Measurements from ENCODE around the gene NFATC2. TPM values are rescaled to one million over a fixed set of nuclear protein-coding genes. Genes with fewer than 3 reads are reported as not detected.

NFATC2 gene
- total and polyA plus RNA-seq, 2 of the 8 experiments (the other 6 are each of a cell fraction or from before 2014, with no cell fraction given) = 0.27 to 0.91 TPM

GRCh38 chr20:51467956-51468626, 74.4 kb downstream of the NFATC2 start:
- Histone ChIP-seq H2BK20ac (ENCODE audit: low read length) (no peak overlapping the region), H3K27ac (ENCODE audit: low read depth, low read length) (no peak overlapping the region), H3K23me2 (ENCODE audit: low read depth, low read length) (no peaks in the 10 kb centered on the region), H3K79me2 (ENCODE audit: control insufficient read depth in 1 of 2, insufficient read depth in 2 of 2, low read length in 2 of 2) (no peaks in the 10 kb centered on the region), H4K8ac (ENCODE audit: extremely low read depth, insufficient read depth, low read length) (no peak overlapping the region), H3K9me3 (ENCODE audit: insufficient read depth in 2 of 2, low read depth in 1 of 2, low read length in 1 of 2) (no peaks in the 10 kb centered on the region), H3K27me3 (replicated peaks in 1 of 4; ENCODE audit: control insufficient read depth in 3 of 4, extremely low read depth in 1 of 4, insufficient read depth in 3 of 4, low read length in 3 of 4) (no peaks in the 10 kb centered on the region), H3K36me3 (ENCODE audit: control insufficient read depth in 2 of 4, insufficient read depth in 4 of 4, low read length in 3 of 4) (no peaks in the 10 kb centered on the region), H3K4me2 (ENCODE audit: insufficient read depth in 1 of 2, low read depth in 2 of 2, low read length in 2 of 2) (no peak overlapping the region), H3K14ac (ENCODE audit: insufficient read length) (no peak overlapping the region), H2BK5ac (ENCODE audit: low read depth, low read length) (no peak overlapping the region), H4K5ac (ENCODE audit: insufficient read length, low read depth, low read length) (no peak overlapping the region), H3K18ac (ENCODE audit: extremely low read depth, low read length) (no peak overlapping the region), H2BK15ac (ENCODE audit: low read length) (no peak overlapping the region; the same call in 1 of the 2 replicates), H2AK5ac (ENCODE audit: low read depth, low read length) (no peak overlapping the region), H4K20me1 (replicated peaks in 1 of 2; ENCODE audit: control insufficient read depth in 1 of 2, insufficient read depth in 2 of 2, low read length in 2 of 2) (peaks cover 0 to 2% of the 10 kb centered on the region in 2 experiments), H3K4ac (replicated peaks; ENCODE audit: insufficient read length, low read depth, low read length) (no peak overlapping the region), H2BK120ac (replicated peaks; ENCODE audit: low read depth, low read length) (no peak overlapping the region), H3K4me3 (ENCODE audit: extremely low read depth in 1 of 4, insufficient read depth in 2 of 4, low read depth in 3 of 4, low read length in 4 of 4) (no peak overlapping the region), H2BK12ac (ENCODE audit: low read depth, low read length) (no peak overlapping the region), H4K91ac (replicated peaks; ENCODE audit: insufficient read length, low read length) (no peak overlapping the region), H3K4me1 (replicated peaks in 1 of 4; ENCODE audit: control insufficient read depth in 3 of 4, insufficient read depth in 4 of 4, low read length in 3 of 4) (no peaks in the 10 kb centered on the region), H3K56ac (replicated peaks; ENCODE audit: insufficient read length, low read depth, low read length) (no peak overlapping the region), H2AFZ (ENCODE audit: low read length) (no peak overlapping the region), H3K9ac (replicated peaks in 1 of 4; ENCODE audit: extremely low read depth in 1 of 4, low read depth in 3 of 4, low read length in 3 of 4) (no peak overlapping the region; a peak in 1 of 7 replicates), H3K23ac (ENCODE audit: insufficient read length) (no peak overlapping the region), H3K79me1 (ENCODE audit: low read depth, low read length) (no peaks in the 10 kb centered on the region)
- DNase-seq (ENCODE audit: low read depth in 1 of 2, low spot score in 2 of 2) = no peak
- WGBS, 2 experiments (ENCODE audit: extremely low coverage in 1 of 2, insufficient coverage in 1 of 2, insufficient read length in 1 of 2, insufficient replicate concordance in 2 of 2, low coverage in 1 of 2, low lambda C conversion rate in 2 of 2, missing lambda C conversion rate in 1 of 2) = 88% methylated on average over 10 of the region's 10 CpGs; no CpG with 5 or more reads in 1 of the 2 experiments
- POLR2A ChIA-PET (ENCODE audit: partially characterized antibody) = interaction anchor here (0.6 kb wide), 1 partner anchor 84 kb away, joined by 3 read pairs; no protein-coding TSS in a partner anchor
- no peak for FAIRE-seq
- CTCF ChIA-PET (ENCODE audit: partially characterized antibody) = no interaction called here
- TF ChIP-seq CBX5 (IDR thresholded peaks at IDR 0.05; ENCODE audit: low read depth, low read length) = no peak
- TF ChIP-seq FOSL1 (IDR thresholded peaks at IDR 0.05; ENCODE audit: insufficient read depth, low read depth, low read length) = no peak
- TF ChIP-seq RNF2 (IDR thresholded peaks at IDR 0.05; ENCODE audit: borderline replicate concordance, low read depth, low read length, missing control alignments, poor library complexity, severe bottlenecking) = no peak
- TF ChIP-seq KDM1A (IDR thresholded peaks at IDR 0.05; ENCODE audit: borderline replicate concordance, low read length) = no peak
